ENCODE results near the gene ATP9B. TPM values are rescaled to one million over a fixed set of nuclear protein-coding genes. Genes with fewer than 3 reads are reported as not detected.

The ATP9B gene
- total RNA-seq, 2 experiments from 2014 or later = 61.9 to 63.5 TPM

- ATAC-seq (ENCODE audit: poor library complexity) (no peak), DNase-seq (no peak)
- H3K4me1 Mint-ChIP-seq (ENCODE audit: low read depth) = no peaks in the 10 kb centered on the region
- Histone ChIP-seq H3K9me3 (ENCODE audit: control insufficient read depth in 1 of 2, insufficient read depth in 1 of 2, low read length in 2 of 2) (no peaks in the 10 kb centered on the region), H3K27me3 (ENCODE audit: control insufficient read depth in 1 of 2, insufficient read depth in 2 of 2, low read length in 2 of 2) (no peaks in the 10 kb centered on the region), H3K36me3 (ENCODE audit: insufficient read depth, low read length) (peaks cover 15% of the 10 kb centered on the region), H3K27ac (ENCODE audit: low read depth in 1 of 2, low read length in 2 of 2) (no peak overlapping the region), H3K4me3 (ENCODE audit: low read length) (no peak overlapping the region), H3K4me1 (ENCODE audit: insufficient read depth, low read length) (no peaks in the 10 kb centered on the region)
- POLR2A ChIA-PET = no interaction called here
- no peaks in the 10 kb centered on the region for H3K9me3 Mint-ChIP-seq
- no peak overlapping the region for H3K4me3 Mint-ChIP-seq
- CTCF ChIA-PET = no interaction called here
- peaks cover 79% of the 10 kb centered on the region for H3K36me3 Mint-ChIP-seq (ENCODE audit: low read depth)
- H3K27me3 Mint-ChIP-seq = no peaks in the 10 kb centered on the region
- intact Hi-C loops (cut with DNase I, micrococcal nuclease) = no loop called here
- no peak for TF ChIP-seq CTCF (IDR thresholded peaks at IDR 0.05)
- H3K27ac Mint-ChIP-seq = no peak overlapping the region
Observed at GRCh38 chr18:79121746-79122474, 52.7 kb downstream of the ATP9B start.

- H3K4me3 Mint-ChIP-seq = no peak overlapping the region
- intact Hi-C loops (cut with DNase I, micrococcal nuclease) = no loop called here
Observed at GRCh38 chr18:79123948-79124347, 54.8 kb downstream of the ATP9B start.

GRCh38 chr18:79129120-79129519 lies 59.9 kb downstream of the ATP9B start:
- no peak for ATAC-seq (ENCODE audit: poor library complexity)
- Histone ChIP-seq H3K9me3 (ENCODE audit: control insufficient read depth in 1 of 2, insufficient read depth in 1 of 2, low read length in 2 of 2) (no peaks in the 10 kb centered on the region), H3K4me1 (ENCODE audit: insufficient read depth, low read length) (no peaks in the 10 kb centered on the region), H3K4me3 (ENCODE audit: low read length) (no peak overlapping the region), H3K27me3 (ENCODE audit: control insufficient read depth in 1 of 2, insufficient read depth in 2 of 2, low read length in 2 of 2) (no peaks in the 10 kb centered on the region), H3K36me3 (ENCODE audit: insufficient read depth, low read length) (peaks cover 31% of the 10 kb centered on the region), H3K27ac (ENCODE audit: low read depth in 1 of 2, low read length in 2 of 2) (no peak overlapping the region)
- no peaks in the 10 kb centered on the region for H3K4me1 Mint-ChIP-seq (ENCODE audit: low read depth)
- no peak for TF ChIP-seq CTCF (IDR thresholded peaks at IDR 0.05)
- H3K27ac Mint-ChIP-seq = no peak overlapping the region
- no peaks in the 10 kb centered on the region for H3K27me3 Mint-ChIP-seq
- H3K9me3 Mint-ChIP-seq = no peaks in the 10 kb centered on the region
- POLR2A ChIA-PET = no interaction called here
- DNase-seq = no peak
- CTCF ChIA-PET = no interaction called here
- intact Hi-C loops (cut with DNase I, micrococcal nuclease) = no loop called here
- H3K4me3 Mint-ChIP-seq = no peak overlapping the region
- peaks cover 91% of the 10 kb centered on the region for H3K36me3 Mint-ChIP-seq (ENCODE audit: low read depth)

More at GRCh38 chr18:79123948-79124347, 54.8 kb downstream of the ATP9B start:
- Histone ChIP-seq H3K4me1 (ENCODE audit: insufficient read depth, low read length) (no peaks in the 10 kb centered on the region), H3K27ac (ENCODE audit: low read depth in 1 of 2, low read length in 2 of 2) (no peak overlapping the region), H3K27me3 (ENCODE audit: control insufficient read depth in 1 of 2, insufficient read depth in 2 of 2, low read length in 2 of 2) (no peaks in the 10 kb centered on the region), H3K36me3 (ENCODE audit: insufficient read depth, low read length) (peaks cover 26% of the 10 kb centered on the region), H3K9me3 (ENCODE audit: control insufficient read depth in 1 of 2, insufficient read depth in 1 of 2, low read length in 2 of 2) (no peaks in the 10 kb centered on the region), H3K4me3 (ENCODE audit: low read length) (no peak overlapping the region)
- DNase-seq (no peak), ATAC-seq (ENCODE audit: poor library complexity) (no peak)
- no peak for TF ChIP-seq CTCF (IDR thresholded peaks at IDR 0.05)
- peaks cover 85% of the 10 kb centered on the region for H3K36me3 Mint-ChIP-seq (ENCODE audit: low read depth)
- H3K9me3 Mint-ChIP-seq = no peaks in the 10 kb centered on the region
- no peaks in the 10 kb centered on the region for H3K4me1 Mint-ChIP-seq (ENCODE audit: low read depth)
- H3K27me3 Mint-ChIP-seq = no peaks in the 10 kb centered on the region
- no peak overlapping the region for H3K27ac Mint-ChIP-seq
- ChIA-PET CTCF (no interaction called here), POLR2A (no interaction called here)

All from CD4-positive, alpha-beta T cell (primary cell).